Endodermal cell (in vitro differentiated cells): ENCODE measurements around the gene PIM3. TPM values are rescaled to one million over a fixed set of nuclear protein-coding genes. Genes with fewer than 3 reads are reported as not detected.

Source experiments
- DNase-seq: peaks from one replicate; pipeline ENCODE4 v3.0.0-alpha.2; 2017
- H3K27ac ChIP-seq: 2 replicates; pipeline ENCODE4 v1.5.1; 2013; ENCODE audit warnings: mild to moderate bottlenecking, low read depth, low read length, moderate library complexity
- H3K27me3 ChIP-seq: 2 replicates; pipeline ENCODE4 v1.6.1; 2013; ENCODE audit warnings: mild to moderate bottlenecking, low read length, moderate library complexity; ENCODE audit not compliant: insufficient read depth, control insufficient read depth, poor library complexity, severe bottlenecking
- H3K36me3 ChIP-seq: 2 replicates; pipeline ENCODE4 v1.7.0; 2013; ENCODE audit warnings: mild to moderate bottlenecking, low read length, moderate library complexity; ENCODE audit not compliant: control insufficient read depth, insufficient read depth
- H3K4me1 ChIP-seq: one replicate; pipeline ENCODE4 v1.7.0; 2013; ENCODE audit warnings: low read length; ENCODE audit not compliant: control insufficient read depth, insufficient read depth
- H3K4me3 ChIP-seq: 2 replicates; pipeline ENCODE4 v1.5.1; 2013; ENCODE audit warnings: mild to moderate bottlenecking, low read length, moderate library complexity
- H3K9ac ChIP-seq: 2 replicates; pipeline ENCODE4 v1.6.1; 2013; ENCODE audit warnings: mild to moderate bottlenecking, low read length, moderate library complexity; ENCODE audit not compliant: poor library complexity, severe bottlenecking; ENCODE audit errors: extremely low read depth
- H3K9me3 ChIP-seq: 2 replicates; pipeline ENCODE4 v1.6.1; 2013; ENCODE audit warnings: mild to moderate bottlenecking, low read length, moderate library complexity; ENCODE audit not compliant: control insufficient read depth
- H3K27ac Mint-ChIP-seq: 2 replicates; pipeline ENCODE4 v1.8.0; 2020; ENCODE audit warnings: mixed read lengths
- H3K27me3 Mint-ChIP-seq: 2 replicates; pipeline ENCODE4 v1.8.0; 2021; ENCODE audit warnings: mild to moderate bottlenecking, mixed read lengths; ENCODE audit not compliant: insufficient read depth
- H3K36me3 Mint-ChIP-seq: 2 replicates; pipeline ENCODE4 v1.8.0; 2020; ENCODE audit warnings: low read depth, mixed read lengths
- H3K4me1 Mint-ChIP-seq: 2 replicates; pipeline ENCODE4 v1.8.0; 2020; ENCODE audit warnings: mixed read lengths
- H3K4me3 Mint-ChIP-seq: 2 replicates; pipeline ENCODE4 v1.8.0; 2020; ENCODE audit warnings: mild to moderate bottlenecking, moderate library complexity, mixed read lengths
- H3K9me3 Mint-ChIP-seq: 2 replicates; pipeline ENCODE4 v1.8.0; 2020; ENCODE audit warnings: mild to moderate bottlenecking, mixed read lengths
- WGBS, 2 experiments: methylation state at CpG; one replicate each; pipeline versions ENCODE4 v1.1.5 to v1.1.7; 2013; ENCODE audit warnings: missing lambda C conversion rate in 2 of 2, mixed read lengths in 1 of 2; ENCODE audit not compliant: insufficient coverage in 1 of 2, insufficient read length in 1 of 2; 5-methylcytosine and 5-hydroxymethylcytosine counted together
- total RNA-seq, 2 donors: library from RNA; stranded (reverse); fragmentation: NEBNext Ultra II Directional in 1 of 2; extraction: Animal tissue kit (Norgen Biotek cat#: 25700) in 1 of 2; gene quantifications; 2 replicates in 1 of 2; 3 replicates in 1 of 2; pipeline ENCODE4 v1.2.1, GENCODE V29; 2021
- TF ChIP-seq, protein P1 (sequence below): fragments of 200-600 bp; sonication (generic); conservative IDR thresholded peaks from 2 replicates; pipeline ENCODE4 v1.5.0; 2021; ENCODE audit warnings: antibody characterized with exemption, mild to moderate bottlenecking

The PIM3 gene
- total RNA-seq, 2 donors from 2014 or later: 31.5 to 36.6 TPM

DNA sequence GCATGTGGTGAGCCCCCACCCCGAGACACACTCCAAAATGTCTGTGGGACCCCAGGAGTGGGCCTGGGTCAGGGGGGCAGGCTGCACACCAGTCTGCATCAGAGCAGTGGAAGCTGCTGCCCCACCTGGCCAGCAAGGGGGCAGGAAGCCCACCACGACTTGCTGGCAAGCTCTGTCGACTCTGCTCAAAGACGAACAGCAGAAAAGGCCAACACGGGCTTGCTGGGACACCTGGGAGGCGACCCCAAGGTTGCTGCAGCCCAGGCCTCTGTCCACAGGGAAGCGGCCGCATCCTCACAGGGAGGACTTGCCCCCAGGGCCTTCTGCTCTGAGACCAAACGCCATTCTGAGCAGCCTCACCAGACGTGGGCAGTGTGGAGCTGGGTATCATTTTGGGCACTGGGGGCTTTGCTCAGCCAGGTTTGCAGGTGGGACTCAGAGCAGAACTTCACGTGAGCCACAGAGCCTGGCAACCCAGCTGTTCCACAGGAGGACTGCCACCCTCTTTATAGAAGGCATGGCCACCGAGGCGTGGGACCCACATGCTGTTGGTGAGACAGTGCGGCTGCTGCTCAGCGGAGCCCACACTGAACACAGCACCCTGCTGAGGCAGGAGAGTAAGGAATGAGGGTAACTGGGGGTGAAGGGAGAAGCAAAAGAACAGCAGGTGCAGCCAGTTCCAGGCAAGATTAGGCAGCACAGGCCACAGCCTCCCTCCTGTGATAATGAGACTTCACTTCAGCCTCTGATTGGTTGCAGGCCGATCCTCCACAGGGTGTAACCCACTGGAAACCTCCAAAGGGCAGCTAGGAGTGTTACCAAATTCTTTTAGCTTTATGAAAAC is 41.0 kb downstream of the PIM3 start:
- Histone ChIP-seq H3K9ac (no peak overlapping the region), H3K9me3 (no peaks in the 10 kb centered on the region), H3K4me3 (no peak overlapping the region), H3K4me1 (no peaks in the 10 kb centered on the region), H3K27me3 (peaks cover 21% of the 10 kb centered on the region), H3K36me3 (no peaks in the 10 kb centered on the region), H3K27ac (no peak overlapping the region)
- WGBS, 2 experiments: 83 to 84% methylated on average over 14 to 16 of the region's 16 CpGs
- Mint-ChIP-seq H3K36me3 (no peaks in the 10 kb centered on the region), H3K27me3 (peaks cover 30% of the 10 kb centered on the region), H3K27ac (no peak overlapping the region), H3K4me1 (no peaks in the 10 kb centered on the region), H3K4me3 (no peak overlapping the region), H3K9me3 (no peaks in the 10 kb centered on the region)
- DNase-seq: peak; percentile 45
- TF ChIP-seq, protein P1, sequence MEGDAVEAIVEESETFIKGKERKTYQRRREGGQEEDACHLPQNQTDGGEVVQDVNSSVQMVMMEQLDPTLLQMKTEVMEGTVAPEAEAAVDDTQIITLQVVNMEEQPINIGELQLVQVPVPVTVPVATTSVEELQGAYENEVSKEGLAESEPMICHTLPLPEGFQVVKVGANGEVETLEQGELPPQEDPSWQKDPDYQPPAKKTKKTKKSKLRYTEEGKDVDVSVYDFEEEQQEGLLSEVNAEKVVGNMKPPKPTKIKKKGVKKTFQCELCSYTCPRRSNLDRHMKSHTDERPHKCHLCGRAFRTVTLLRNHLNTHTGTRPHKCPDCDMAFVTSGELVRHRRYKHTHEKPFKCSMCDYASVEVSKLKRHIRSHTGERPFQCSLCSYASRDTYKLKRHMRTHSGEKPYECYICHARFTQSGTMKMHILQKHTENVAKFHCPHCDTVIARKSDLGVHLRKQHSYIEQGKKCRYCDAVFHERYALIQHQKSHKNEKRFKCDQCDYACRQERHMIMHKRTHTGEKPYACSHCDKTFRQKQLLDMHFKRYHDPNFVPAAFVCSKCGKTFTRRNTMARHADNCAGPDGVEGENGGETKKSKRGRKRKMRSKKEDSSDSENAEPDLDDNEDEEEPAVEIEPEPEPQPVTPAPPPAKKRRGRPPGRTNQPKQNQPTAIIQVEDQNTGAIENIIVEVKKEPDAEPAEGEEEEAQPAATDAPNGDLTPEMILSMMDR: peak; percentile 30

DNA sequence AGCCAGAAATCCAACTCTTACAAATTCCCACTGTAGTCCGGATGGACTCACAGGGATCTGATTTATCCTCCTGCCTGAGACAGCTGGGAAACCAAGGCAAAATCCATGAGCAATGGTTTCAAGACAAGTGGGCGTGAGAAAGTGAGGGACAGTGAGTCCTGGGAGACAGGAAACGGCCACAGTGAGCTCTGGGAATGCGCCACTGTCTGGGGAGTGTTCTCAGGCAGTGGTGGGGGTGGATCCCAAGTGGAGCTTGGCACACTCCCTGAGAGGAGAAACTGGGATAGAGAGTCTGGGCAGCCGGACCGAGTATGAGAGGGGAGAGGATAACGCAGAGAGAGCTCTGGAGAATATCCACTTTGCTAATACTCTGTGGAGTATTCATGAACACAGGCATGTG is 42.2 kb downstream of the PIM3 start:
- no peaks in the 10 kb centered on the region for H3K36me3 ChIP-seq
- H3K4me1 ChIP-seq: no peaks in the 10 kb centered on the region
- H3K27ac ChIP-seq: no peak overlapping the region
- no peaks in the 10 kb centered on the region for H3K9me3 Mint-ChIP-seq
- no peak overlapping the region for H3K4me3 ChIP-seq
- peak overlapping the region; percentile 32 for H3K27ac Mint-ChIP-seq
- no peaks in the 10 kb centered on the region for H3K9me3 ChIP-seq
- peaks cover 21% of the 10 kb centered on the region for H3K27me3 ChIP-seq
- H3K36me3 Mint-ChIP-seq: no peaks in the 10 kb centered on the region
- no peaks in the 10 kb centered on the region for H3K4me1 Mint-ChIP-seq
- H3K9ac ChIP-seq: no peak overlapping the region
- 78 to 82% methylated on average over 7 of the region's 7 CpGs for WGBS, 2 experiments
- TF ChIP-seq, protein P1: no peak
- H3K27me3 Mint-ChIP-seq: peaks cover 30% of the 10 kb centered on the region
- DNase-seq: no peak
- H3K4me3 Mint-ChIP-seq: no peak overlapping the region

DNA sequence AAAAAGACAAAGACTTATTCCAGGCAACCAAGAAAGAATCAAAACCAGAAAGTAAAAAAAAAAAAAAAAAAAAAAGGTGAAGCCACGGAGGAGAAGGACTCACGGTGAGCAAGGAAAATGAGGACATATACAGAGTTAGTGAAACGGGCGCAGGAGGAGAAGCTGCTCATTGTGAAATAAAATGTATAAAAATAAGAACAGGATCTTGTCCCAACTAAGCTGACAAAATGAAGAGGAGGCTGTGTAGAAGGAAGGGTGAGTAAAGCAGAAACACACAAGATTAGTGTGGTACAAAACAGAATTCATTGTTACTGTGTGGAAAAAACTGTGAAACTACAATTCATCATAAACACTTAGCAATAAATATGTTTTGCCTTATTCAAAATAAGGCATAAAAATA is 44.3 kb downstream of the PIM3 start:
- no peaks in the 10 kb centered on the region for H3K4me1 Mint-ChIP-seq
- Histone ChIP-seq H3K4me1 (no peaks in the 10 kb centered on the region), H3K27ac (no peak overlapping the region), H3K9ac (no peak overlapping the region), H3K9me3 (no peaks in the 10 kb centered on the region), H3K4me3 (no peak overlapping the region), H3K36me3 (no peaks in the 10 kb centered on the region), H3K27me3 (peaks cover 21% of the 10 kb centered on the region)
- H3K4me3 Mint-ChIP-seq: no peak overlapping the region
- no peak overlapping the region for H3K27ac Mint-ChIP-seq
- TF ChIP-seq, protein P1: no peak
- WGBS, 2 experiments: 53 to 69% methylated on average over 3 to 4 of the region's 4 CpGs
- no peaks in the 10 kb centered on the region for H3K36me3 Mint-ChIP-seq
- H3K27me3 Mint-ChIP-seq: peaks cover 24% of the 10 kb centered on the region
- H3K9me3 Mint-ChIP-seq: no peaks in the 10 kb centered on the region
- DNase-seq: no peak
